MM.1S (cell line): ENCODE results near the gene PPP1R37.
A peak's percentile ranks its signal among the peaks of the same experiment; 100 is the strongest.

Experiments
- DNase-seq: peaks from one replicate; pipeline ENCODE4 v3.0.0-alpha.2; 2015
- H2AFZ ChIP-seq: fragments of 300-600 bp; sonication (generic); 2 replicates; pipeline ENCODE4 v1.6.0; 2016; ENCODE audit warnings: antibody characterized with exemption, low read length
- H3F3A ChIP-seq: fragments of 300-600 bp; sonication (generic); 2 replicates; pipeline ENCODE4 v1.6.1; 2016; ENCODE audit warnings: mild to moderate bottlenecking, antibody characterized with exemption, low read length, moderate library complexity, mixed read lengths; ENCODE audit not compliant: insufficient read depth
- H3K27ac ChIP-seq: fragments of 300-600 bp; sonication (generic); 2 replicates; pipeline ENCODE4 v1.5.1; 2016; ENCODE audit warnings: mild to moderate bottlenecking, low read length
- H3K27me3 ChIP-seq: fragments of 300-600 bp; sonication (generic); replicated peaks from 2 replicates; pipeline ENCODE4 v1.6.0; 2016; ENCODE audit warnings: low read length; ENCODE audit not compliant: insufficient read depth
- H3K36me3 ChIP-seq: fragments of 300-600 bp; sonication (generic); replicated peaks from 2 replicates; pipeline ENCODE4 v1.6.1; 2016; ENCODE audit warnings: mild to moderate bottlenecking, low read length, mixed read lengths; ENCODE audit not compliant: insufficient read depth
- H3K4me1 ChIP-seq: fragments of 300-600 bp; sonication (generic); 2 replicates; pipeline ENCODE4 v1.6.1; 2016; ENCODE audit warnings: low read length, mixed read lengths
- H3K4me2 ChIP-seq: fragments of 300-600 bp; sonication (generic); 2 replicates; pipeline ENCODE4 v1.6.0; 2016; ENCODE audit warnings: low read depth, low read length
- H3K4me3 ChIP-seq: fragments of 300-600 bp; sonication (generic); 2 replicates; pipeline ENCODE4 v1.5.1; 2016; ENCODE audit warnings: low read length, mixed read lengths
- H3K79me2 ChIP-seq: fragments of 300-600 bp; sonication (generic); 2 replicates; pipeline ENCODE4 v1.6.1; 2016; ENCODE audit warnings: mixed run types, low read length, mixed read lengths
- H3K9ac ChIP-seq: fragments of 300-600 bp; sonication (generic); 2 replicates; pipeline ENCODE4 v1.6.1; 2016; ENCODE audit warnings: low read length, mixed read lengths
- H3K9me2 ChIP-seq: fragments of 300-600 bp; sonication (generic); replicated peaks from 2 replicates; pipeline ENCODE4 v1.6.1; 2016; ENCODE audit warnings: mild to moderate bottlenecking, low read length, mixed read lengths; ENCODE audit not compliant: insufficient read depth
- H3K9me3 ChIP-seq: fragments of 300-600 bp; sonication (generic); replicated peaks from 2 replicates; pipeline ENCODE4 v1.6.1; 2016; ENCODE audit warnings: mild to moderate bottlenecking, low read length, mixed read lengths; ENCODE audit not compliant: insufficient read depth
- H4K20me1 ChIP-seq: fragments of 300-600 bp; sonication (generic); 2 replicates; pipeline ENCODE4 v1.6.1; 2016; ENCODE audit warnings: mild to moderate bottlenecking, low read length, moderate library complexity, mixed read lengths; ENCODE audit not compliant: insufficient read depth
- EZH2 ChIP-seq: fragments of 300-600 bp; sonication (generic); optimal IDR thresholded peaks from 2 replicates; pipeline ENCODE3; 2017; ENCODE audit warnings: low read depth, mild to moderate bottlenecking, antibody characterized with exemption, low read length, mixed read lengths
- EZH2phosphoT487 ChIP-seq: fragments of 300-600 bp; sonication (generic); IDR thresholded peaks from 2 replicates; pipeline ENCODE4 v1.6.1; 2018; ENCODE audit warnings: antibody characterized with exemption, low read length
- TF ChIP-seq, protein P1 (sequence below): fragments of 300-600 bp; sonication (generic); IDR thresholded peaks from 2 replicates; pipeline ENCODE4 v1.5.1; 2016; ENCODE audit warnings: antibody characterized with exemption, low read length, mixed read lengths

Gene PPP1R37

GRCh38 chr19:45090034-45090433 lies 2.9 kb upstream of the PPP1R37 start:
- Histone ChIP-seq H3K4me2 (no peak overlapping the region), H3F3A (peaks cover 26% of the 10 kb centered on the region), H3K9me3 (no peaks in the 10 kb centered on the region), H3K36me3 (0 out of 2 replicates have a peak, but pooled peaks cover 3% of the 10 kb centered on the region), H3K4me1 (peaks cover 10% of the 10 kb centered on the region), H4K20me1 (no peaks in the 10 kb centered on the region), H3K79me2 (peaks cover 35% of the 10 kb centered on the region), H3K4me3 (no peak overlapping the region), H3K27ac (no peak overlapping the region), H3K9me2 (no peaks in the 10 kb centered on the region), H3K9ac (no peak overlapping the region), H3K27me3 (no peaks in the 10 kb centered on the region), H2AFZ (no peak overlapping the region)
- no peak for DNase-seq
- TF ChIP-seq, protein P1, sequence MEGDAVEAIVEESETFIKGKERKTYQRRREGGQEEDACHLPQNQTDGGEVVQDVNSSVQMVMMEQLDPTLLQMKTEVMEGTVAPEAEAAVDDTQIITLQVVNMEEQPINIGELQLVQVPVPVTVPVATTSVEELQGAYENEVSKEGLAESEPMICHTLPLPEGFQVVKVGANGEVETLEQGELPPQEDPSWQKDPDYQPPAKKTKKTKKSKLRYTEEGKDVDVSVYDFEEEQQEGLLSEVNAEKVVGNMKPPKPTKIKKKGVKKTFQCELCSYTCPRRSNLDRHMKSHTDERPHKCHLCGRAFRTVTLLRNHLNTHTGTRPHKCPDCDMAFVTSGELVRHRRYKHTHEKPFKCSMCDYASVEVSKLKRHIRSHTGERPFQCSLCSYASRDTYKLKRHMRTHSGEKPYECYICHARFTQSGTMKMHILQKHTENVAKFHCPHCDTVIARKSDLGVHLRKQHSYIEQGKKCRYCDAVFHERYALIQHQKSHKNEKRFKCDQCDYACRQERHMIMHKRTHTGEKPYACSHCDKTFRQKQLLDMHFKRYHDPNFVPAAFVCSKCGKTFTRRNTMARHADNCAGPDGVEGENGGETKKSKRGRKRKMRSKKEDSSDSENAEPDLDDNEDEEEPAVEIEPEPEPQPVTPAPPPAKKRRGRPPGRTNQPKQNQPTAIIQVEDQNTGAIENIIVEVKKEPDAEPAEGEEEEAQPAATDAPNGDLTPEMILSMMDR: no peak
- TF ChIP-seq EZH2phosphoT487 (no peak), EZH2 (no peak)

DNA sequence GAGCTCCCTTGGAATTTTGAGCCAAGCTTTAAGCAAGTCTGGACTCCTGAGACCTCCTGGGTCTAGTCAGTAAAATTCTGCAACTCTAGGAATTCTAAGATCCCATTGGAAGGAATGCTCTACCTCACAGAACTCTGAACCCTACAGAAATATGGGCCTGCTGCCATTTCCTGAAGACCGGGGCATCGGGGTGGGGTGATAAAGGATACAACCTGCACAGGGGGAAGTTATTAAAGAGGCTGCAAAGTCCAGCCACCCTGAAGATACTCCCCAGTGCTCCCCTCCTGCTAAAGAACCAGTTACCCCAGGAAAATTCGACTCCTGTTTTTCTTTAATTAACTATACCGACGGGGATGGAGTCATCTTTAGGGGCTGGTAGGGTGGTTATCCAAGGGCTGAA lies 2.4 kb upstream of the PPP1R37 start:
- Histone ChIP-seq H3K9ac (no peak overlapping the region), H3K79me2 (peaks cover 36% of the 10 kb centered on the region)

GRCh38 chr19:45091031-45091923 lies 1.7 kb upstream of the PPP1R37 start:
- TF ChIP-seq, protein P1: no peak
- no peak for TF ChIP-seq EZH2phosphoT487
- no peak for TF ChIP-seq EZH2
- peak; percentile 98 for DNase-seq
- H3K36me3 ChIP-seq: 0 out of 2 replicates have a peak, but pooled peaks cover 3% of the 10 kb centered on the region
- peak overlapping the region; percentile 89 for H3K4me3 ChIP-seq
- H3K4me1 ChIP-seq: peaks cover 10% of the 10 kb centered on the region
- peak overlapping the region; percentile 99 for H3K9ac ChIP-seq
- H3K27me3 ChIP-seq: no peaks in the 10 kb centered on the region
- peaks cover 43% of the 10 kb centered on the region for H3K79me2 ChIP-seq
- H3K9me3 ChIP-seq: no peaks in the 10 kb centered on the region
- H3K9me2 ChIP-seq: no peaks in the 10 kb centered on the region
- H3K4me2 ChIP-seq: peak overlapping the region; percentile 66; the same call in 1 of the 2 replicates
- peak overlapping the region; percentile 60; the same call in 1 of the 2 replicates for H2AFZ ChIP-seq
- H3F3A ChIP-seq: peaks cover 26% of the 10 kb centered on the region
- no peaks in the 10 kb centered on the region; the same call in 1 of the 2 replicates for H4K20me1 ChIP-seq
- peak overlapping the region; percentile 91 for H3K27ac ChIP-seq

More for the DNA sequence above, 2.4 kb upstream of the PPP1R37 start:
- Histone ChIP-seq H4K20me1 (no peaks in the 10 kb centered on the region), H3F3A (peaks cover 26% of the 10 kb centered on the region), H3K4me2 (no peak overlapping the region), H3K4me3 (no peak overlapping the region), H3K36me3 (0 out of 2 replicates have a peak, but pooled peaks cover 3% of the 10 kb centered on the region), H3K27me3 (no peaks in the 10 kb centered on the region), H3K9me2 (no peaks in the 10 kb centered on the region), H3K9me3 (no peaks in the 10 kb centered on the region), H3K4me1 (peaks cover 10% of the 10 kb centered on the region), H3K27ac (no peak overlapping the region), H2AFZ (no peak overlapping the region)
- TF ChIP-seq EZH2 (no peak), EZH2phosphoT487 (no peak)
- TF ChIP-seq, protein P1: no peak
- DNase-seq: no peak
